ENCODE measurements around the gene RCCD1.
A peak's percentile ranks its signal among the peaks of the same experiment; 100 is the strongest.
"Not testable (repeated sequence)": the region's sequence is repeated elsewhere in the genome, so short reads cannot be mapped to it uniquely, and the experiment has no call there.

RCCD1 gene

DNA sequence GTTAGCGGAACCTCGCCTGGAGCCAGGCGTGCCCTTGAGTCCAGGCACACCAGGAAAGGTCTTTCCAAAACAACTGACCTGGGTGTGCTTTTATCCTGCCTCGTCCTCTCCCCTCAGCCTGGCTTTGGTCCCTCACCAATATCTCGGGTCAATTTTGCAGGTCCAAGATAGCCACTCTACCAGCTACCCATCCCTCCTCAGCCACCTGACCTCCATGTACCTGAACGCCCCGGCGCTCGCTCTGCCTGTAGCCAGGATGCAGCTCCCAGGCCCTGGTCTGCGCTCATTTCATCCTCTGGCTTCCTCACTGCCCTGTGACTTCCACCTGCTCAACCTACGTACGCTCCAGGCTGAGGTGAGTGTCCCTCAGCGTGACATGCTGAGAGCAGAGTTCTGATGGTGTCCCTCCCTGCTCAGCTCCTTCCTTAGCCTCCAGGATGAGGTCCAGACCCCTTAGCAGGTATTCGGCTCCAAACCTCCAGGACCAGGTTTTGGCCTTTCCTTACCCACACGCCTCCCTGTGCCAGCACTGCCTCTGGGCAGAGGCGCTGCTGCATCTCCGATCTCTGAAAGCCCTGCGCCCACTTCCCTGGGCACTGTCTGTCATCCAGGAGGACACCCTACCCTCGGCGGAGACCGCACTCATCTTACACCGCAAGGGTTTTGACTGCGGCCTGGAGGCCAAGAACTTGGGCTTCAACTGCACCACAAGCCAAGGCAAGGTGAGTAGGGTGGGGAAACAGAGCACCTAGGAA is 36.5 kb upstream of the RCCD1 start:
- DNase-seq (ENCODE audit: low spot score) = no peak

DNA sequence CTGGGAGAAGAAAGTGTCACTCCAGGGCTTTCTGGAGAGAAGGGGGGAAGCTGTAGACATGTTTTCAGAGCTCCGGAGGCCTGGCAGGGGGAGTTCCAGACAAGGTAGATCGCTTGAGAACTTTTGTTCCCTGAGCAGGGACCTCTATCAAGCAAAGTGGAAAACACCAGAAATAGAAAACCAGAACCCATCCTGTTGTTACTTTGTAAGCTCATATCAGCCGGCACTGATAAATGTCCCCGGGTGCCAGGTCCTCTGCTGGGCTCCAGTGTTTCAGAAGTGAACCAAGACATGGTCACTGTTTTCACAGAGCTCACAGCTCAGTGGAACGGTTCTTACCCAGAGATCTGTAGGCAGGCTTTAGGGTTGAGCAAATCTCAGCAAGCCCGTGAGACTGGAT is 35.8 kb upstream of the RCCD1 start:
- no peak for DNase-seq (ENCODE audit: low spot score)

DNA sequence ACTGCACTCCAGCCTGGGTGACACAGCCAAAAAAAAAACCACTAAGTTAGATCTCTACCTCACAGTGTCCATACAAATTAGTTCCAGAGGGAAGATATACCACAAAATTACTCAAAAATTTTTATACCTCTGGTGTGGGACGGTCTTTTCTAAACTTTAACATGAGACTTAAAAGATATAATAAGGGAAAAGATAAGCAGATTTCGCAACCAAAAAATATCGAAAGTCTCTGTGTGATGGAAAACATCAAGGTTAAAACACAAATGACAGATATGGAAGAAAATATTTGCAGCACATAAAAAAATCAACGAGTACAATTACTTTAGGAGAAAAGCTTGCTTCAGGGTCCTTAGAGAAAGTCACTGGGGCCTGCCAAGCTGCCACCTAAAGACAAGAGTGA is 32.8 kb upstream of the RCCD1 start:
- DNase-seq (ENCODE audit: low spot score) = no peak

DNA sequence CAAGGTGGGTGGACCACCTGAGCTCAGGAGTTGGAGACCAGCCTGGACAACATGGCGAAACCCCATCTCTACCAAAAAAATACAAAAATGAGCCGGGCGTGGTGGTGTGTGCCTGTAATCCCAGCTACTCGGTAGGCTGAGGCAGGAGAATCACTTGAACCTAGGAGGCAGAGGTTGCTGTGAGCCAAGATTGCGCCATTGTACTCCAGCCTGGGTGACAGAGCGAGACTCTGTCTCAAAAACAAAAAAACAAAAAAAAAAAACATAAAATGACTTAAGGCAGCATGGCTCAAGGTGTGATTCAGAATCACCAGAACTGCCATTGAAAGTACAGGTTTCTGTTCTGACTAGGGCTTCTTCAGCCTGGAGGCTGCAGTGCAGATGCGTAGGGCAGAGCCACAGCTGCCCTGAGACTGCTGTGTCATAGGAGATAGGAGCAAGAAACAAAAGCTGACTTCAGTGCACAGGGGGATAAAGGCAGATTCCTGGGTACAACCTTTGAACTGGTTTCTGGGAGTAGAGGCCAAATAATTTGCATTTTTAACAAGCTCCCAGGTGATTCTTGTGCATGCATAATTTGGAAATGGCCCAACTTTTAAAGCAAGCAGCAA is 31.9 kb upstream of the RCCD1 start:
- DNase-seq (ENCODE audit: low spot score) = not testable (repeated sequence)

DNA sequence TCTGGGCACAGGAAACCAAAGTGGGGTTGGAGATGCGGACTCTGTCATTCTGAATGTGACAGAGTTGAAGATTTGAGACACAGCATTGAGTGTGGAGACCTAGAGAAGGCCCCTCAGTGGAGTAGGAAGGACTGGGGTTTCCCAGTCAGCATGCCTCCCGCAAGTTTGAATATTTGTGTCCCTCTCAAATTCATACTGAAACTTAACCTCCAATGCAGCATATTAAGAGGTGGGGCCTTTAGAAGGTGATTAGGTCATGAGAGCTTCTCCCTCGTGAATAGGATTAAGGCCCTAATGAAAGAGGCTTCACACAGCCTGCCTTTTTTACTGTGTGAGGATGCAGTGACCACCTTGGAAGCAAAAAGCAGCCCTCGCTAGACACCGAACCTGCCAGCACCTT is 30.3 kb upstream of the RCCD1 start:
- DNase-seq (ENCODE audit: low spot score) = no peak

DNA sequence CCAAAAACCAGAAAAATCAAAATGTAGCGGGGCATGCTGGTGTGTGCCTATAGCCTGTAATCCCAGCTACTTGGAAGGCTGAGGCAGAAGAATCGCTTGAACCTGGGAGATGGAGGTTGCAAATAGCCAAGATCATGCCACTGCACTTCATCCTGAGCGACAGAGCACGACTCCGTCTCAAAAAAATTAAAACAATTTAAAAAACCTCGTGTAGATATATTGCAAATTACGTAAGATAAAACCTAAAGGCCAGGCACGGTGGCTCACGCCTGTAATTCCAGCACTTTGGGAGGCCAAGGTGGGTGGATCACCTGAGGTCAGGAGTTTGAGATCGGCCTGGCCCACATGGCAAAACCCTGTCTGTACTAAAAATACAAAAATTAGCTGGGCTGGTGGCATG is 27.9 kb upstream of the RCCD1 start:
- DNase-seq (ENCODE audit: low spot score) = not testable (repeated sequence)

DNA sequence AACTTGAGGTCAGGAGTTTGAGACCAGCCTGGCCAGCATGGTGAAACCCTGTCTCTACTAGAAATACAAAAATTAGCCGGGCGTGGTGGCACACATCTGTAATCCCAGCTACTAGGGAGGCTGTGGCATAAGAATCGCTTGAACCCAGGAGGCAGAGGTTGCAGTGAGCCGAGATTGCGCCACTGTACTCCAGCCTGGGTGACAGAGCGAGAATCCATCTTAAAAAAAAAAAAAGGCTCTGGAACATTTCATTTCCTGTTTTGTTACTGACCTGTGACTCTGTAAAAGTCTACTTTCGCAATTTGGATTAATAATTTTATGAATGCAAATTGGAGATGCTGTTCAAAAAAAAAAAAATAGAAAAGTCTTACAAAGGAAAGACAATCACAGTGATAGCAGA is 26.6 kb upstream of the RCCD1 start:
- not testable (repeated sequence) for DNase-seq (ENCODE audit: low spot score)

DNA sequence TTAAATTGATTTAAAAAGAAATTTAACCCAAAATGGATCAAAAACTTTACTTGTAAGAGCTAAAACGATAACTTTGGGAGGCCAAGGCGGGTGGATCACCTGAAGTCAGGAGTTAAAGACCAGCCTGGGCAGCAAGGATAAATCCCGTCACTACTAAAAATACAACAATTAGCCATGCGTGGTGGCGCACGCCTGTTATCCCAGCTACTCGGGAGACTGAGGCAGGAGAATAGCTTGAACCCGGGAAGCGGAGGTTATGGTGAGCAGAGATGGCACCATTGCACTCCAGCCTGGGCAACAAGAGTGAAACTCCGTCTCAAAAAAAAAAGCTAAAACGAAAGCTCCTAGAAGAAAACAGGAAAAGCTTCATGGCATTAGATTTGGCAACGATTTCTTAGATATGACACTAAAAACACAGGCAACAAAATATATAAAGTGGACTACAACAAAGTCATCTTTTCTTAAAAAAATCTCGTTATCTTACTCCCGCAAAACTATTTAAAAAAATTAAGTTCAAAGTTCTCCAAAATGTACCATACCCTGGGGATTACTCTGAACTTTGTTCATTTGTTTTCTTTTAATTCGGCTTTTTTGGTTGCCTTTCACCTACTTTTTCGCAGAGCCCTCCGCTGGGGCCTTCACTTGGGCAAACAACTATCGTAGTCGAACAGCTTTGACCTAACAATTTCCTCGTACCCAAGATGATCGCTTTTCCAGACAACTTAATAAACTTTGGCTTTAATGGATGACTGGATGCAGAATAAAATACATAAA is 25.3 kb upstream of the RCCD1 start:
- no peak for DNase-seq (ENCODE audit: low spot score)

DNA sequence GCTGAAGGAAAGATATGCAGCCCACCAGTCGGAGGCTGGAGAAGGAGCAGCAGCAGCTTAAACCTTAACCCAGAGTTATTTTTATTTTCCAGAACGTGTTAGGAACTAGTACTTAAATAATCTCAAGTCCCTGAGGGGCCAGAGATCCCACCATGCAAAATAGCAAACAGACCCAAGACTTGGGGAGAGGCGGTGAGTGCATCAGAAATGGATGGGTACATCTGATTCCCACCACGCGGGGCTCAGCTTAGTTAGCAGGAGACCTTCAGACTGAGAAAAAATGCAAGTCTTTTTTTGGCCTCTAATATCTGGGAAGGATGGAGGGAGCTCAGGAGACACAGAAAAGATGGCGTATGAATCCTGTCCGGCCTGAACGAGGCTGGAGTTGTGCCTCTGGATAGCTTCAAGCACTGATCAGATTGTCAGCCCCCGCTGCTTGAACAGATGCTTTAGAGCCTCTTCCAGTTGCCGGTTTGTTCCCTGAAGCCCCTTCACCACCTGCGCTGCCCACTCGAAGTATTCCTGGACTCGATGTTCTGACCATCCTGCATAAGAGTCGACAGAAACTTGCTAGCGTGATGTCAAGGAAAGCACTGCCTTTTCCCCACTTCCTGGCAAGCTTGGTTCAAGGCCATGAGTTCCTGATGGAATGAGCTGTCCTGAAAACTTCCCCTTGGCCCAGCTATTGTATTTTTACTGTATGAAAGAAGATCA is 23.7 kb upstream of the RCCD1 start:
- no peak for DNase-seq (ENCODE audit: low spot score)

DNA sequence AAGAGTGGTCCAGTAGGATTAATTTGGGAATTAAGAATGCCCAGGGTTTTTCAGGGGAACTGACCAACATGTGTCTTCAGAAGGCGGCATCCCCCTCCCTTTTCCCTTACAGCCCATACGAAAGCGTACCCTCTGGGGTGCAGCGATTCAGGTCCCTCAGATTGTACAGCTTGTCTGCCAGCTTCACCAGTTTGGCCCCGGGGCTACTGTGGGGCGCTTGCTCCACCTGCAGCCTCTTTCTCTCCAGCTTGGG is 23.2 kb upstream of the RCCD1 start:
- DNase-seq (ENCODE audit: low spot score) = no peak

DNA sequence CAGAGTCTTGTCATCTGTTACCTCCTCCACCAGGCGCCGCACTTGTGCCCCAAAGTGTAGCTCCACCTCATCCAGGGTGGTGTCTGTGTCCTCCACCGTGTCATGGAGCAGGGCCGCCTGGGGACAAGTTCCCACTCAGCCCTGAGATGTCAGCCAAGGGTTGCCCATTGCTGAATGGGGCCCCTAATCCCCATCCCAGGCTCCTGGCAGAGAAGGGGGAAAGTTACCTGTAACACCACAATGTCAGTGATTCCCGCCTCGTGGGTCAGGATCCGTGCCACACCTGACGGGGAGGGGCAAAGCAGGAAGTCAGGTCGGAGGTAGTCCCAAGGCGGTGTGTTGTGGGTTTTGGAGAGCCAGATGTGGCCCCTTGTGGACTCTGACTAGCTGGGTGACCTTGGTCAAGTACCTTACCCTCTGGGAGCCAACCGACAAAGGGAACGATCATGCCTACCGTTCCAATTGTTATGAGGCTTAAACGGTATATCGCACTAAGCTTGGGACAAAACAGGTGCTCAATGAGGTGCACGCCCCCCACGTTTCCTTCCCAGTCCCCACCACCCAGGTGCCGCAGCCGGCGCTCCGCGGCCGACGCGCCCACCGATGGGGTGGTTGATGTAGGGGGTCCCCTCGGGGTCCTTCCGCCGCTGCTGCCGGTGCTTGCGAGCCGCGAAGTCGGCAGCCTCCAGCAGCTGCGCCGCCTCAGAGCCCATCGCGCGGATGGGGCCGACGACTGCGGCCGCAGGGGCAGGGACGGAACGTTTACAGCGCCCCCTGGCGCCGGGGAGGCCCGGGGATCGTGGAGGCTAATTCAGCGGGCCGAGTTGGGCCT is 22.6 kb upstream of the RCCD1 start, which contains the start of gene HDDC3:
HDDC3 (minus strand) TSS at position 722 of the 832 bp plus-strand sequence; CDS start at position 713, 9 bp downstream.
- DNase-seq (ENCODE audit: low spot score) = peak; percentile 97

DNA sequence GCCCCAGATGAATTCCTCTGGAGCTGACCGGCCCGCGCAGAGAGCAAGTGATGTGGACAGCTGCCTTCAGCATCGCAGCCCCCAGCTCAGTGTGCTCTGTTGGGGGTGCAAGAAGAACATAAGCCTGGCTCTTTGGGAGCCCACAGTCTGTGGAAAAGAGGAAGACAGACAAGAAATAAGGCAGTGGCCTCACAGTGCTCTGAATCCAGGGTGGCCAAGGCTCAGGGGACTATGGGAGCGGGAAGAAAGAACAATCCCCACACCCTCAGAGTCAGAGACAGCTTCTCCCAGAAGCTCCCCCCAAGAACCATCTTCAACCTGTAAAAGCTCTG is 22.1 kb upstream of the RCCD1 start:
- DNase-seq (ENCODE audit: low spot score) = no peak

DNA sequence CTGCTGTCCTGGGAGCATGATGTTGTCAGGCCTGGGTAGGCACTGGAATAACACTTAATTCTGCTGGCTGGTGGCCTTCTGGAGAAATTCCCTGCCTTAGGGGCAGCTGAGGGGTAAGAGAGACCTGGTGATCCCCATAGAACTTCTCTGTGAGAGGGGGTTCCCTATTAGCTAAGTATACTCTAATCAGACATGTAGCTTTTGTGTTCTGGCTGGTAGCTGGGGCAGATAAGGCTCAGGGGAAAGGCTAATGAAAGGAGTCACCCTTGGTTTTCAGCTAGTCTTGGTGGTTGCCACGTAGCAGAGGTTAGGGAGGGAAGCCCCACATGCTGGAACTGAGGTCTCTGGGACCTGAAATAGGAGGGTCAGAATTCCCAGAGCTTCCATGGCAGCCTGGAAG is 21.4 kb upstream of the RCCD1 start:
- no peak for DNase-seq (ENCODE audit: low spot score)

DNA sequence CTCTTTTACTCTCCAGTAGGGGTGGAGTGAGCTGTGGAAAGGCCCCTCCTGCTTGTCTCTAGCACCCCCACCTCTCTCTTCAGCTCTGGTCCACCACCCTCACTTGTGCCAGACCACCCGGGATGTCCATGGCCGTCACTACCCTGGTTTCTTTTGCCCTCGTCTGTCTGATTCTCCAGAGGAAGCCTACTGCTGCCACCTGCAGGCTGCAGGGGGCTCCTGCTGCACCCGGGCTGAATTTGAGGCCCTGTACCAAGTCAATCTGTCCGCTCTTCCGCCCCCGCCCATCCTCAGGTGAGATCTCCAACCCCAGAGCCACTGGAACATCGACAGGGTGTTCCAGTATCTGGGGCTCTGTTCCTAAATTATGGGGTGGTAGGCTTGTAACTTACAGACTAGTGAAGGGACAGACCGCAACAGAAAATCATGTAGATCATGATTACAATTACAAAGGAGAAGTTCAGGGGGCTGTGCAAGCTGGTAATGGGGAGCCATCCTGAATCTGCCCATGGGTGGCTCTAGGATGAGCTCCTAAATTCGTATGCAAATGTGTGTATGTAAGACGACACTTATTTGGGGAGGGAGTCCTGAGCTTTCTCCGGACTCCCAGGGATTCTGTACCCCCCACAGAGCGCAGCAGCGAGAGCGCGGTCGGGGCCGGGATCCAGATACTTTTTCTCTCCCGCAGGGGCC is 20.3 kb upstream of the RCCD1 start:
- DNase-seq (ENCODE audit: low spot score) = peak; percentile 93

DNA sequence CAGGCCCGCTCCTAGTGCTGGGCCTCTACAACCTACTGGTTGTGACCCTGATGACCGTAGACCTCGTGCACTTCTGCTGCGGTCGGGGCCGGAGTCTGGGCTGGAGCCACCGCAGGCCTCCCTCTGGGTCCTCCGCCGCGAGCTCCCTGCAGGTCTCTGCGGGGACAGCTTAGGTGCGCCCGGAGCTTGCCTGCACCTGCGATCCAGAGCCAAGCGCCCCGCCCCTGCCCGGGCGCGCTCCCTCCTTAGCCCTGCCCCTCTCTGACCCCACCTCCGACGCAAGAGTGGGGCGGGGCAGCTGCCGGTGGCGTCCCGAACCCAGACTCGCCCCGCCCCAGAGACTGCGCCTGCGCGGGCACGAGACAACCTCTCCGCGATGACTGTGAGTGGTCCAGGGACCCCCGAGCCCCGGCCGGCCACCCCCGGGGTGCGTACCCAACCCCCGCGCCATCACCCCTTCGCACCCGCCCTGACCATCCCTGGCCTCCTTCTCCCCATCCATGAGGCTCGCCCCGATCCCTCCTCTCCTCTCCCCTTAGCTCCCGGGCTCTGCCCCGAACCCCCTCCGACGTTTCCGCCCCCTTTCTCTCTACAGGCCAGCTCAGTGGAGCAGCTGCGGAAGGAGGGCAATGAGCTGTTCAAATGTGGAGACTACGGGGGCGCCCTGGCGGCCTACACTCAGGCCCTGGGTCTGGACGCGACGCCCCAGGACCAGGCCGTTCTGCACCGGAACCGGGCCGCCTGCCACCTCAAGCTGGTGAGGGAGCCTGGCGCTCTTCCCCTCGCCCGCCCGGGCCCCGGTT is 19.5 kb upstream of the RCCD1 start, which contains the start of gene UNC45A:
UNC45A (plus strand) TSS at position 337 of the 803 bp plus-strand sequence; CDS start at position 377, 40 bp downstream.
- peak; percentile 96 for DNase-seq (ENCODE audit: low spot score)

DNA sequence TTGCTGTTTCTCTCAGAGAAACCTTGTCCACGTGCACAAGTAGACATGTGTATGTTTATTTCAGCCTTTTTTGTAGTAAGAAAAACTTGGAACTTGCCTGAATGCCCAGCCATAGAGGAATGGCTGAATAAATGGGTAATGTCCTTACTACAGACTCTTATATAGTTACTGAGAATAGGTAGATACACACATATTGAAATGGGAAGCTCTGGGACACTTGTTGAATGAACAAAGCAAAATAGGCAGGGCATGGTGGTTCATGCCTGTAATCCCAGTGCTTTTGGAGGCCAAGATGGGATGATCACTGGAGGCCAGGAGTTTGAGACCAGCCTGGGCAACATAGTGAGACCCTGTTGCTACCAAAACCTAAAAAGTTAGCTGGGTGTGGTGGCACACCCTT is 17.9 kb upstream of the RCCD1 start:
- no peak for DNase-seq (ENCODE audit: low spot score)

DNA sequence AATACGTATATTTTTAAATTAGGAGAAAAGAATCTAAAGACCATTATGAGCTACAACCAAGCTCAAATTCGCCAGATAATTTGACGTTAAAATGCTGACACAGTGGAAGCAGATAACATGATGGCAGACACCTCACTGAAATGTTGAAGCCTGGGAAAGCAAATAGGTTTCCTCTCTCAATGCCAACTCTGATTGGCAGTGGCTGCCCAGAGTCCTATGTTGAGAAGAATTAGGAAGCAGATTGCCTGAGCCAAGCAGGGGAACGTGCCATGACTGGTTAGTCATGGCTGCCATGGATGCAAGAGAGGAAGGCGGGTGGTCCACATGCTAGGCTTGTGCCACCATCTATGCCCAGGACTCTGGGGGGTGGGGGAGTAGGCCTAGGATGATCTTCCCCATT is 16.4 kb upstream of the RCCD1 start:
- no peak for DNase-seq (ENCODE audit: low spot score)

DNA sequence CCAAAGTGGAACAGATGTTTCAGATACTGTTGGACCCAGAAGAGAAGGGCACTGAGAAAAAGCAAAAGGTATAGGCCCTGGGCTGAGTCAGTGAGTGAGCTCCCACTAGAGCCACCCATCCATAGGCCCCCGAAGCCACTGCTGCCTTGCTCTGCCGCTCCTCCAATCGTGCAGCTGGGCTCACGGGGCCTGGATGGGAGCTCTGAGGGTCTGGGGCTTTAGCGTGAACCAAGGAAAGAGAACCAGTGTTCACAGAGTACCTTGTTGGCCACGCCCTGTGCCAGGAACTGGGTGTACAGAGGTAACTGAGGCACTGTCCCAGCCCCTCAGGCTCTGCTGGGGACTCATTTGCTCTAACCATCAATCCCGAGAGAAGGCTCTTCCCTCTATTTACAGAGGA is 14.9 kb upstream of the RCCD1 start:
- no peak for DNase-seq (ENCODE audit: low spot score)

DNA sequence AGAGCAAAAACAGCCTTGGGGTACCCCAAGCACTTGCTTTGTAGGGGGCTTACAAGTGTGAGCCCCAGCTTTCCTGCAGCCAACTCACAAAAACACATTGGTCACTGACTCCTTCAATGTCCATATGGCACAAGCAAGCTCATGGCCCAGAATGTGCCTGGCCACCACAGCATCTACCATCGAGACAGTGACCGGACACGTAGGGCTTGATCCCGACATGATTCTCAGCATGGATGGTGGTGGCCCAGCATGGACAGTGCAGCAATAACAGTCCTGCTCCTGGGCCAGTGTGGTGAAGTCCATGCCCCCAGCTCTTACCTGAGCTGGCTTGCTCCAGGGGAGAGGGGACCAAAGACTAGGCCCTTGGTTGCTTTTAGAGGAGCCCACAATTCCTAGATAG is 13.6 kb upstream of the RCCD1 start:
- DNase-seq (ENCODE audit: low spot score) = no peak

DNA sequence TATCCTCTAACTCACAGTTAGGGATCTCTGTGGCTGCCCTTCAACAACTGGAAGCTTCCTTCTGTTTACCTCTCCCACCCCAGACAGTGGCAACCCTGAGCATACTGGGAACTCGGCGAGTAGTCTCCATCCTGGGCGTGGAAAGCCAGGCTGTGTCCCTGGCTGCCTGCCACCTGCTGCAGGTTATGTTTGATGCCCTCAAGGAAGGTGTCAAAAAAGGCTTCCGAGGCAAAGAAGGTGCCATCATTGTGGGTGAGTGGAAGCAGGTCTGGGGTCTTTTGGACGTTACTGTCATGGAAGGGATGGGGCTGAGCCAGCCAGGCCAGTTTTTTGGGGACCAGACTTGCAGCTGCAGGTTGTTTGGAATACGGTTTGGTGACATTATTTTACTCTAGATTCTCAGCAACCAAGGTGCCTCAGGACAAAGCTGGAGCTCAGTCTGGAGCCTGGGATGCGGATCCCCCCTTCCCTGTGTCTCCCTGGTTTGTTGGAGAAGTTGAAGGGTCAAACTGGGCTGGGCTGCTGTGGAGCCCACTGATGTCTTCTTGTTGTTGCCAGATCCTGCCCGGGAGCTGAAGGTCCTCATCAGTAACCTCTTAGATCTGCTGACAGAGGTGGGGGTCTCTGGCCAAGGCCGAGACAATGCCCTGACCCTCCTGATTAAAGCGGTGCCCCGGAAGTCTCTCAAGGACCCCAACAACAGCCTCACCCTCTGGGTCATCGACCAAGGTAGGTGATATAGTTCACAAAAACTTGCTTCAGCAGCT is 12.1 kb upstream of the RCCD1 start:
- no peak for DNase-seq (ENCODE audit: low spot score)

Measured in NAMALWA (cell line).